GM19099 (cell line): ENCODE results near the gene CCDC86.

Experiments
- POLR2A ChIP-seq: IDR thresholded peaks from 3 replicates; pipeline ENCODE4 v1.6.1; 2011; ENCODE audit warnings: low read depth; ENCODE audit not compliant: insufficient read length; ENCODE audit errors: extremely low read depth

Gene CCDC86

GRCh38 chr11:60857378-60858232 lies 15.7 kb downstream of the CCDC86 start:
- TF ChIP-seq POLR2A: no peak

DNA sequence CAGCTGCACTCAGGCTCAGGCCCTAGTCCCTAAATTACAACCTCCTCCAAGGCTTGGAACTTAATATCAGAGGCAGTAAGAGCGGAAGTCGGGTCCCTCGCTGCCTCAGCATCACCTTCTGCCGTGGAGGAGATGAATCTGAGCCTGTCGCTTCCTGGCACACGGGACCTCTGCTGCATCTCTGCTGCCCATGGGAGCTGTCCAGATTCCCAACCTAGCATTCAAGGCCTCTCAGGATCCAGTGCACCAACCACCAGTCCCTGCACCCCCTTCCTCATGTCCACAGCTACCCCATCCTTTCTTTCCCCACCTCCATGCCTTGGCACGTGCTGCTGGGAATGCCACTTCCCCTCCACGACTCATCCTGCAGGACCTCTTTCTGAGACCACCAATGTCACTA lies 16.3 kb downstream of the CCDC86 start:
- no peak for TF ChIP-seq POLR2A

DNA sequence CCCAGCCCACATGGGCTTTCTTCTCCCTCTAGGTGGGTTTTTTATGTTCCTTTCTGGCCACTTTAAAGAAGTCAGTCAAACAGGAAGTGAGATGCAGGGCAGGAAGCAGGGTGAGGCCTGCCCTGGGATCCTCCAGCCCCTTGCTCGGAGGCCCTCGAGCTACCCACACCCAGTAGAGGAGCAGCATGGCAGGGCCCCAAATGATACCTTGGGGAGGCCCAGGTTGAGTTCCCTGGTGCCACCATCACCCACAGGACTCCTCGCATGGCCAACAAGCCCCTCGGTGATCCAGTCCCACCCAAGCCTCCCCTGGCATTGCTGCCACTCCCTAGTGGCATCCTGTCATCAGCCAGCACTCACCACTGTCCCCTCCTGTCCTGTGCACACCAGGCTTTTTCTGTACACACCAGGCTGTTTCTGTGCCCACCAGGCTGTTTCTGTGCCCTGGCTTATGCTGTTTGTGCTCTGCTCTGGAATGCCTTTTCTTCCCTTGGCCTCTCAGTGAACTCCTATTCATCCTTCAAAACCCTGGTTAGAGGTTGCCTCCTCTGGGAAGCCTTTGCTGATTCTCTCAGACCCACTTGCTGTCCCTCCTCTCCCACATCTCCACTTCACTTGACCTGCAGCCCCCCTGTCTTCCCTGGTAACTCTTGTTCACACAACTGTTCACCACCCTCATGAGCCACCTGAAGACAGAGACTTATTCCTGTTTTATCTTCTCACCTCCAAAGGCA lies 17.0 kb downstream of the CCDC86 start:
- no peak for TF ChIP-seq POLR2A

- no peak for TF ChIP-seq POLR2A
These were observed 17.8 kb downstream of the CCDC86 start for GRCh38 chr11:60859616-60860250.

- no peak for TF ChIP-seq POLR2A
These were observed 19.0 kb downstream of the CCDC86 start for GRCh38 chr11:60860943-60861342.

GRCh38 chr11:60862171-60862570 lies 20.3 kb downstream of the CCDC86 start:
- no peak for TF ChIP-seq POLR2A

DNA sequence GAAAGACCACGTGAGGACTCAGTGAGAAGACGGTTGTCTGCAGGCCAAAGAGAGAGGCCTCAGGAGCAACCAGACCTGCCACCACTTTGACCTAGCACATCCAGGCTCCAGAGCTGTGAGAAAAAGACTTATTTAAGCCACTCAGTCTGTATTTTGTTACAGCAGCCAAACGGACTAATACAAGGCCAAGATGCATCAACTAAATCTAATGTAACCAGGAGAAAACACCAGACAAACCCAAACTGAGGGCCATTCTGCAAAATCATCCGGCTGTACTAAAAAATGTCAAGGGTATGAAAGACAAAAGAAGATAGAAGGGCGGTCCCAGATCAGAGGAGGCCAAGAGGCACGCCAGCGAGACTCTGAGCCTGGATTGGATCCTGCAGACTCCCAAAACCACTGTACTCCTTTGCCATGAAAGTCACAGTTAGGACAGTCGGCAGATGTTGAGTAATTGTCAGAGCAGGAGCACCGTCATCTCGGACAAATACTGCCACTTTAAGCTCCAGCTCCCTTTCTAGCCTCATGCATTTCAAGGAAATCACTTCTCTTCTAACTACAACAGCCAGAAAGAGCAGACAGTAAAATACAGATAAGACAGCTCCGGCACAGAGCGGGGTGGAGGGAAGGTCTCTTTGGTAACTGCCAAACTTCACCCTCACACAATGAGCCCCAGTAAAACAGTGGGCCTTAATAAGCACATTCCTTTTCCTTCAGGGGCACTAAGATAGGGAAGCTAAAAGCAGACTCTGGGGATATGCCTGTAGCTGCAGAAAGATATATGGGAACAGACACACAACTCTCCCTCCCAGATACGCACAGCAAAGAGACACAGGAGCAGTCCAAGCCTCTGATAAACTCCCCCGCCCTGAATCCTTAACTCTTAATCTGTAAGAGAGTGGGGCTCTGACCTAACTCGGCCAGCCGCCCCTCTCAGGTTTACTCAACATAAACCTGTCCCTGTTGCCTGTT lies 21.9 kb downstream of the CCDC86 start:
- no peak for TF ChIP-seq POLR2A

DNA sequence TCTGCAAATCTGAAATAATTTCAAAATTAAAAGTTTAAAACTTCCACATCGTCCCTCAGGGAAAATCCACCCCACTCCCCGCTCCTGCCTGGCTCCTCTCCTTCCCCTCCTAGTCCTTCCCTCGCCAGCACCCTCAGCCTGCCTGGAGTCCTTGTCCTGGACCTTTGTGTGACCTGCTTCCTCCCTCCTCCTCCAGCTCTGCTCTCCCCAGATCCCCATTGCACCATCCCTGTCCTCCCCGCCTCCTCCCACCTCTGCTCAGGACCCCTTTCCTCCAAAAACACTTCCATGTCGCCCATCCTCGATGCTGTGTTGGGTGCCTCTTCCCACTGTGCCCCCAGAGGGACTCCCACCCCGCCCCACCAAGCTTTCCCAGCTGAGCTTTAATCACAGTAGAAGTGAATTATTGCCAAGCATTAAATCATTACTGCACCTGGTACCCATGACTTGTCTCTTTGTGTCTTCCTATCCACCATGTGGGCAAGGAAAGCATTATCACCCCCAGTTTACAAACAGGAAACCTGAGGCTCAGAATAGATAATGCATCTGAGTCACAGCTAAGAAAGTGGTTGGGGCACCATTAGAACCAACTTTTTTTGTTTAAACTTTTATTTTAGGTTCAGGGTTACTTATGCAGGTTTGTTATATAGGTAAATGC lies 23.1 kb downstream of the CCDC86 start:
- TF ChIP-seq POLR2A: no peak

GRCh38 chr11:60866911-60867870 lies 25.3 kb downstream of the CCDC86 start, which contains the start of gene ZP1:
TSS of gene ZP1 (plus strand) at chr11:60867542. CDS start at chr11:60867562, 20 bp downstream.
- TF ChIP-seq POLR2A: no peak

DNA sequence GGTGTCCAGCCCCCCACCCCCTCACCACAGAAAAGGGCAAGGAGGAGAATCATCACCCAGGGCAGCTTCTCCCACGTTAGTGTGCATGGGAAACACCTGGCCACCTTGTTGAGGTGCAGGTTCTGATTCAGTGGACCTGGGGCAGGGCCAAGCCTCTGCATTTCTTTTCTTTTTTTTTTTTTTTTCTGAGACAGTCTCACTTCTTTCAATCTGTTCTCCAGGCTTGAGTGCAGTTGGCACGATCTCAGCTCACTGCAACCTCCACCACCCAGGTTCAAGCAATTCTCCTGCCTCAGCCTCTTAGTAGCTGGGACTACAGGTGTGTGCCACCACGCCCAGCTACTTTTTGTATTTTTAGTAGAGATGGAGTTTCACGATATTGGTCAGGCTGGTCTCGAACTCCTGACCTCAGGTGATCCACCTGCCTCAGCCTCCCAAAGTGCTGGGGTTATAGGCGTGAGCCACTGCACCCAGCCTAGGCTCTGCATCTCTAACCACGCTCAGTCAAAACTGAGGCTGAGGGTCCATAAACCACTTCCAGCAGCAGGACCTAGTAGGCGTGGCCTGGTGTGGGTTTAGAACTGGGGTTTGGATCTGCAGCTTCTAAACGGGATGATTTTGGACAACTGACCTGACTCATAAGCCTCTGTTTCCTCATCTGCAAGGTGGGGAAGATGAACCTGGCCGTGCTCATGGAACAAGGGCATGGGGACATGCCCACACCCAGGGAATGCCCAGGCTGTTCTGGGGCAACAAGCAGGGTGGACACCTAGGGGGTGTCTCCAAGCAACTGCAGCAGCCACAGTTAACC lies 26.2 kb downstream of the CCDC86 start:
- no peak for TF ChIP-seq POLR2A

- TF ChIP-seq POLR2A: no peak
These were observed 27.0 kb downstream of the CCDC86 start for GRCh38 chr11:60868682-60869450.

DNA sequence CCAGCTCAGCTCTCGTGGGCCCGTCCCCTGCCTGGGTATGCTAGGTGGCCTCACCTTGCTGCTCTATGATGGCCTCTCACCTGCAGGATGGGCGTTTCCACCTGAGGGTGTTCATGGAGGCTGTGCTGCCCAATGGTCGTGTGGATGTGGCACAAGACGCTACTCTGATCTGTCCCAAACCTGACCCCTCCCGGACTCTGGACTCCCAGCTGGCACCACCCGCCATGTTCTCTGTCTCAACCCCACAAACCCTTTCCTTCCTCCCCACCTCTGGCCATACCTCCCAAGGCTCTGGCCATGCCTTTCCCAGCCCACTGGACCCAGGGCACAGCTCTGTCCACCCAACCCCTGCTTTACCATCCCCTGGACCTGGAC lies 27.5 kb downstream of the CCDC86 start:
- TF ChIP-seq POLR2A: no peak

GRCh38 chr11:60870276-60870675 lies 28.4 kb downstream of the CCDC86 start:
- TF ChIP-seq POLR2A: no peak
